HCT116 (cell line): ENCODE data around the gene GORAB.

ENCODE experiments used
- ATF3 ChIP-seq: IDR thresholded peaks from 2 replicates; pipeline ENCODE4 v1.6.1; 2012
- CTCF ChIP-seq, 3 experiments: fragments of 200-600 bp in 1 of 3; sonication (generic) in 1 of 3; IDR thresholded peaks in 2 of 3; conservative IDR thresholded peaks in 1 of 3; 2 replicates each; pipeline ENCODE4 v1.5.1; 2012 to 2017; ENCODE audit warnings: low read depth in 2 of 3, low read length in 2 of 3, antibody characterized with exemption in 1 of 3, borderline replicate concordance in 1 of 3, control low read depth in 1 of 3, mild to moderate bottlenecking in 1 of 3, mixed read lengths in 1 of 3, mixed run types in 1 of 3, moderate library complexity in 1 of 3; ENCODE audit not compliant: insufficient read depth in 1 of 3
- EGR1 ChIP-seq: IDR thresholded peaks from 2 replicates; pipeline ENCODE4 v1.6.1; 2012; ENCODE audit warnings: low read depth
- EZH2 ChIP-seq: fragments of 200-600 bp; sonication (generic); IDR thresholded peaks from 2 replicates; pipeline ENCODE4 v1.6.1; 2017; ENCODE audit warnings: antibody characterized with exemption, mixed run types
- EZH2phosphoT487 ChIP-seq: fragments of 200-600 bp; IDR thresholded peaks from 2 replicates; pipeline ENCODE4 v1.6.1; 2018; ENCODE audit warnings: antibody characterized with exemption, borderline replicate concordance
- POLR2A ChIP-seq: IDR thresholded peaks from 2 replicates; pipeline ENCODE4 v1.7.0; 2011; ENCODE audit warnings: borderline replicate concordance; ENCODE audit not compliant: insufficient read depth, insufficient read length; ENCODE audit errors: extremely low read depth
- SIN3A ChIP-seq: IDR thresholded peaks from 2 replicates; pipeline ENCODE4 v1.6.1; 2012; ENCODE audit warnings: low read depth
- SP1 ChIP-seq: IDR thresholded peaks from 2 replicates; pipeline ENCODE4 v1.6.1; 2012; ENCODE audit warnings: low read depth
- YY1 ChIP-seq: IDR thresholded peaks from 2 replicates; pipeline ENCODE4 v1.6.1; 2011; ENCODE audit warnings: low read length, low read depth, moderate library complexity, mild to moderate bottlenecking; ENCODE audit not compliant: insufficient replicate concordance; ENCODE audit errors: extremely low read depth

DNA sequence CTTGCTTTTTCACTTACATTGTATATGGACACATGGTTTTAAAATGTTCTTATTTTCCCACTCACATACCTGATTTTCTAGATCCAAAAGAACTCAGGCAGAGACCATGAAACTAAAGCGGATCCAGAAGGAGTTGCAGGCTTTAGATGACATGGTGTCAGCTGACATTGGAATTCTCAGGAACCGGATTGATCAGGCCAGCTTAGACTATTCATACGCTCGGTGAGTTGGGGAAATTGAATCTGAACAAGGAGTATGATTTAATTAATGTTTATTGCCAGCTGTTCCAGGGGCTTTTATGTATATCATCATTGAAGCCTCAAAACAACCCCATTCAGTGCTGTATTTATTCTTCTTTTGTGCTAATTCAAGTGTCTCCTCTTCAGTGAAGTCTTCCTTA, 12.7 kb downstream of the GORAB start:
- TF ChIP-seq SP1 (no peak), EZH2 (no peak), CTCF (IDR thresholded peaks at IDR 0.05 in 2 of 3, conservative IDR thresholded peaks at IDR 0.05 in 1 of 3; ENCODE audit: borderline replicate concordance in 1 of 3, insufficient read depth in 1 of 3, low read depth in 2 of 3, low read length in 2 of 3) (no peak), ATF3 (no peak), POLR2A (no peak), SIN3A (no peak), EZH2phosphoT487 (no peak), EGR1 (no peak), YY1 (no peak)
